IPS DF 19.7 (cell line): ENCODE data around the gene LRRTM3.

Source experiments
- DNase-seq: peaks from one replicate; pipeline ENCODE4 v3.0.0-alpha.2; 2013; ENCODE audit warnings: low read depth, low spot score

The LRRTM3 gene

DNA sequence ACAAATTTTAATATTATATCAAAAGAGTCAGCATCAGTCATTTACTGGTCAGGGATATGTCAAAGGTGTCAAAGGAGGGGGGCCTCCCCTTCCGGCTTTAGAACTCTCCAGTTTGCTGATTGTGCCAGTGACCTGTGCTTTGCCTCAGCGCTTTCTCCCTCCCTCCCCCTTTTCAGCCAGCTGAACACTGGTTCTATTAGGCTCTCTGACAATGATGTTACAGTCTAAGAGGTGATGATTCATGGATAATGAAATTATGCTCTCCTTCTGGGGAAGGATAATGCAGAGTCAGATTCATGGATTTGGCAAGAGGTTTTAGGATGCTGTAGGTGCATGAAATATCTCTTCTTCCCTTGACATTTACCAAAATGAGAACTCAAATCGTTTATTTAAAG, 6.1 kb downstream of the LRRTM3 start:
- DNase-seq = no peak

DNA sequence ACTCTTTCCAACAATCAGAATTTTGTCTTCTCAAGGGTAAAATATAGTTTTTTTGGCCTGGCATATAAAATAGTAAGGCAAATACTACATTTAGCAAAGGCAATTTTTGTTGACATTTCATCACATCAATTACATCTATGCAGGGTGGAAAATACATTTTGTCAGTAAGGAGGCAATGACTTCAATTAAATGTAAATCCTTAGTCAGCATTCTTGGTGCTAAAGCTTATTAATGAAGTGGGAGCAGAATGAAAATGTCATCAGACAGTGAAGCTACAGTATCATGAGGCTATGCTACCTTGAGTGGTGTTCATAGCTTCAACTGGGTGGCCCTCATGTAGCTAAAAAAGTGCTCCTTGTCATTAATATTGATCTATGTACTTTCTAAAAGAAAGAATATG, 8.9 kb downstream of the LRRTM3 start:
- no peak for DNase-seq

DNA sequence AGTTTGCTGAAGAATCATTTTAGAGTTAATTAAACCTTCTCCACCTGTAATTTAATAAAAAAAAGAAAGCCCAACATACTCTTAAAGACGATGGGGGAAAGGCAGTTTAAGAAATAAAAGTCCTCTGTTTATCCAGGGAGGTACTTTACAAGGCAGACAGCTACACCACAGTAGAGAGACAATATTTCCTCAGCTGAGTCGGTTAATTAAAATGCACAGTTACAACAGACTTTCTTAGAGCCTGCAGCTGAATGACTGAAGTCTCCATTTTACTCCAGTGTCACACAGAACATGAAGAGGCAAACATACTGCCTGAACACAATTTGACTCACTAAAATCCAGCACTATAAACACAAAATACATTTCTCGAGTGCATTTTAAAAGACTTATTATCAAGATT, 15.1 kb downstream of the LRRTM3 start:
- no peak for DNase-seq

DNA sequence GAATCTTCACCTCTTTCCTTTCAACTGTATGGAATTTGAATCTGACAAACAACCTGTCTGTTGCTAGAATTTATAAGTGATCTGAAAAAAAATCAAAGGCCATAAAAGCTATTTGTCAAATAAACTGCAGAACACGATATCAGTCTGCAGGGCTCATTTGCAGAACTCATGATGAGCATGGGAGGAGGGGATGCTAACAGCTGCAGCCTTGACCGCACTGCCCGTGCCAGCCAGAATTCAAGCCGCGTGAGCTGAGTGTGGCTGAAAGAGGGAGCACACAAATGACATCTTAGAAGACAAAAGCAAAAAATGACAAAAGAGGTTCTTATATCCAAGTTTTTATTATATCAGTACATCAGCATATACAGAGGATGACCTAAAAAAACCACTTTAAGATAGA, 15.7 kb downstream of the LRRTM3 start:
- DNase-seq = no peak

DNA sequence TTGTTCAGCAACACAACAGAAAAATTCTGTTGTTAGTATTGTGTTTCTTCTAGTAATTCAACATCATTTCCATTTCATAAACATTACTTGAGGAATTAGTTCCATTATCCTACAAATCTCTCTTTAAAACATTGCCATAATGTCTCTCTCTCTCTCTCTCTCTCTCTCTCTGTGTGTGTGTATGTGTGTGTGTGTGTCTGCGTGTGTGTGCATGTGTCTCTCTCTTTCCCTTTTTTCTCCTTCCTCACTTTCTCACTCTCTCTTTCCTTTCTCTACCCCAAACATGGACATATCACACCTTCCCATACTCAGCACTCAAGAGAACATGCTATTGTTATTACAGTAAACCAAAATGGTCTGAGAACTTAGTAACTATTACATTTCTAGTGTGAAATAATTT, 16.6 kb downstream of the LRRTM3 start:
- DNase-seq = no peak

DNA sequence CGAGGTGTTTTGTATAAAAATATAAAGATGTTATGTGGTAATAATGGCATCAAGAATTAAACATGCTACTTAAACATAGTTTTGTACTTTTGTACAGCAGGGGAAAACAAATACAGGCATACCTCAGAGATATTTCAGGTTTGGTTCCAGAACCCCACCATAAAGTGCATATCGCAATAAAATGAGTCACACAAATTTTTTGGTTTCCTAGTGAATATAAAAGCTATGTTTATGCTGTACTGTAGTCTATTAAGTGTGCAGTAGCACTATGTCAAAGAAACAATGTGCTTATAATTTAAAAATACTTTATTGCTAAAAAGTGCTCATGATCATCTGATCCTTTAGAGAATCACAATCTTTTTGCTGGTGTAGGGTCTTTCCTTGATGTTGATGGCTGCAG, 17.8 kb downstream of the LRRTM3 start:
- no peak for DNase-seq

DNA sequence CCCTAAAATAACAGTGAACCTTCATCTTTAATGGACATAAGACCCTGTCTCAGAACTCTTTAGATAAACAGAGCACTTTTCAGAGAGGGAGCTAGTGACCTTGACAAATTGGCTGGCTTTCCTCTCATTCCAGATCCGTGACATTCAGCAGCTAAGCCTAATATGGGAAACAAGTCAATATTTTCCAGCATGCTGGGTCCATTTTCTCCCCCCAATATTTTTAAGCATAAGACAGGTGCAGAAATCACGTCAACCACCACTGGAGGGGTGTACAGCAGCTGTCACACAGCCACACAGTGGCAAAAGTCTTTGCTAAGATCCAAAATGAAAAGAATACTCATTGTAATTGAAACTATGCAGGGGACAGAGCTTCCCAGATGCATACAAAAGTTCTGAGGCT, 26.1 kb downstream of the LRRTM3 start:
- DNase-seq = no peak

DNA sequence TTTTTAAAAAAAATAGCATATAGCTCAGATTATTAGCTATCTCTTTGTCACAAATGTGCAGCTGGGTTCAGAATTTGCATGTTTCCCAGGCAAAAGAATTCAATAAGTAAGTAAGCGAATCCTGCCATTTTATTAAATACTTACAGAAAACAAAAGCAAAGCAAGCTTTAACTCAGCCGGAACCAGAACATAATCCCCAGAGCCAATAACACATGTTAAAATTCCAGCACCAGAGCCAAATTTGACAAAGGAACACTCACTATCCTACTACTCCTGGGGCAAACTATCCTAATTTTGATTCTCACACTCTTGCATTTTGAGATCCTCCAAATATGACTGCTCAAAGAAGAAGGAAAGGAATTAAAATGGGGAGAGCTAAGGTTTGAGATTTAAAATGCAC, 32.6 kb downstream of the LRRTM3 start:
- DNase-seq = no peak

DNA sequence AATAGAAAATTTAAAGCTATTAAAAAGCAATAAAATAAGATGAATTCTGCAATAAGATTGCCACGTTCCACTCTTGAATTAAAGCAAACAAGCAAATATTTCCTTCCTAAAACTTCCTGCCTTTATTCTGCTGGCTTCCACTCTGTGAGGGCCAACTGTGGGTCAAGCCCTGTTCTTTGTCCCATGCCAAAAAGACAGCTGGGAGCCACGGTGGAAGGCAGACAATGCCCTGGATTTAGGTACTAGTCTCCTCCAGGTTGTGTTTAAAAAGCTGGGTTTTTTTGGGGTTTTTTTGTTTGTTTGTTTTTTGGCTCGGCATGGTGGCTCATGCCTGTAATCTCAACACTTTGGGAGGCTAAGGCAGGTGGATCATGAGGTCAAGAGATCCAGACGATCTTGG, 39.1 kb downstream of the LRRTM3 start:
- no peak for DNase-seq

DNA sequence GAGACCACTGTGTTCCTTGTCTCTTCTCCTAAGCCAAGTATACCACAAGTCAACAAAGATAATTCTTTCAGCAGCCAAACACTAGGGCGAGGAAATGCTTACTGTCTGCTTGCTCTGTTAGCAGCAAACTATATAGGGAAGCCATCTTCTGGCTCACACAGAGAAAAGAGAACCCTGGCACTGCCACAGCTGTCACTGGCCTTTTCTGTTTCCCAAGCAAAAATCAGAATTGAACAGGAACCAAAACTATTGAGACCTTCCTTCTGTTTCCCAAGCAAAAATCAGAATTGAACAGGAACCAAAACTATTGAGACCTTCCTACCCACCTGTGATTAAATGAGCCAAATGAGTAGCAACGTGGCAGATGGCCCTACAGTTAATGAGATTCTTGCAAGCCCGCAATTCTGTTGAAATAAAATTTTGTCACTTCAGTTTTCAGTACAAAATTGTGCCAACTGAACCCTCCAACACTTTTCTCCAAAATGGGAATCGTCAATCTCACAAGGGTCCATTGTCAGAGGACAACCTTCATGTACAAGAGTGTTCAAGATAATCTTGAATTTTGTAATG, 54.5 kb downstream of the LRRTM3 start:
- no peak for DNase-seq

DNA sequence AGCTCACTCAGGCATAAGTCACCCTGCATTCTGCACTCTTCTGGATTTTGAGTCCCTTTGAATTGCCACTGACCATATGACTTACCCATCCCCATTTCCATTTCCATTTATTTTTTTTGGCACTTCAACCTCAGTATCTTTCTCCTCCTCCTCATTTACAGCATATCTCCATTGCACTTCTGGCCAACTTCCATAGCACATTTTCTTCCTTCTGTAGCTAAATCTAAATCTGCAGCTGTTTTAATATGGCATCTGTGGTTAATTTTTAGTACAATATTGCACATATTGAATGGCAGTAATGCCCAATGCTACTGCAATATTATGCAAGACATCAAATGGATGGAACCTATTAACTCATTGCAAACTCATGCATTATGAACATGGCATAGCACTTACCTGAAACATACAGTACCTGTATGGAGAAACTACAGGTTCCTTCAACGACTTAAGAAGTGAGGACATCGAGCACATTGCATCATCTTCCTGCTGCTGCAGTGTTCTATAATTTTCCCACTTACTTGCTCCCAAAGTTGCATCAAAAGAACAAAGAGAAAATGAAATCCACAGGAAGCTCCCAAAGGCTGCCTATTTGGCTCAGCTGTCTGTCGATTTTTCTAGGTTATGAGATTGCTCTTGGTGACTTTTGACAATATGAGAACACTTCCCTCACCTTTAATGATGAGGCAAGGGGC, 55.7 kb downstream of the LRRTM3 start:
- DNase-seq = no peak

DNA sequence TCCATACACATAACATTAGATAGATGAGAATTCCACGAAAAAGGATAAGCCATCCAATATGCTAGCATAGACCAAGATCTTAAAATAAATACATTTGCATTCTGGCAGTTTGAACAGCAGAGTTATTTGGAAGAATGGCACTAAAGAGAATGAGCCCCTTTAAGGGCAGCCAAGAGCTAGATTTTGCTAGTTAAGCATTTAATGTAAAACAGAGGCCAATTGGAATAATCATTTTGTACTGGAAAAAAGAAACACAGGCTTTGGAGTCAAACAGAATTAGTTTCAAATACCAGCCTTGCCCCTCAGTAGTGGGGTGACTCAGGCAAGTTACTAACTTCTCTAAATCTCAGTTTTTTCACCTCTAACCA, 56.2 kb downstream of the LRRTM3 start:
- DNase-seq = no peak

DNA sequence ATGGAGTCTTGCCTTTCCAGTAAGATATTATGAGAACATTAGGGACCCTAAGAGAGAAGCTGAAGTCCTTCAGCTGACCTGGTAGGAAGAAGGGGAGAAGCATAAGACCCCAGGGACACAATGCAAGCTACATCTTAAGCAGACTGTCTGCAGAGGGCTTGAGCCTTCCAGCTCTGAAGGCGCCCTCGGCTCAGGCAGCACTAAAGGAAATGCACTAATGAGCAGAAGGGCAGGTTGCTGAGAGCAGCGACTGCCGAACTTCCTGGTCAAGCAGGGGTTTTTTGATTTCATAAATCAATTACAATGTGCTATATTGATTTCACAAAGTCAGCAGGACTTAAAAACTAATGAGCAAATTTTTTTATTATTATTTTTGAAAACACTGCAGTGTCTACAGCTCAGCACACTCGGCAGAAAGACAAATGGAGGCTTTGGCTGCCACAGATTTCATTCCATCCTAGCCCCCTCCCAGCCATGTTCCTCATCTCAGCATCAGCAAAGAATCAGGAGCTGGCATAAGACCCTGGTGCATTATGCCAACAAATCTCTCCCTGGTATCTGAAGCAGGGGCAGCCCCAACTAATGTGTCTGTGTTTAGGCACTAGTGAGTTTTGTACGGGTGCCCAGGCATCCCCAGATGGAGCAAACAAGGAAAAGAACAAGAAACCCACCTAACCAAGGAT, 57.1 kb downstream of the LRRTM3 start:
- no peak for DNase-seq

DNA sequence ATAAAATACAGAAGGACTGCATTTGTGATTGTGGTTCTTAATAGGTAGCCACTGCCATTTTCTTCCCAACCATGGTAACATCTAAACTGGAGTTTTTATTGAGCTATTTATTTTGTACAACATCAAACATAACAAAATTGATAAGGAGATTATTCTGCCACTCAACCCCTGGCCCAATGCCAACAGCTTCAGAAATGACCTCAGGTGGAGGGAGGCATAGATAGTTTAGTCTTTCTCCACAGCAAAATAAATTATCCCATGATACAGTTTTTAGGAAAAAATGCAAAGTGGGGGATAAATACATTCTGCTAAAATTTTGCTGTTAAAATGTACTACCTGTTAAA, 57.6 kb downstream of the LRRTM3 start:
- DNase-seq = no peak

DNA sequence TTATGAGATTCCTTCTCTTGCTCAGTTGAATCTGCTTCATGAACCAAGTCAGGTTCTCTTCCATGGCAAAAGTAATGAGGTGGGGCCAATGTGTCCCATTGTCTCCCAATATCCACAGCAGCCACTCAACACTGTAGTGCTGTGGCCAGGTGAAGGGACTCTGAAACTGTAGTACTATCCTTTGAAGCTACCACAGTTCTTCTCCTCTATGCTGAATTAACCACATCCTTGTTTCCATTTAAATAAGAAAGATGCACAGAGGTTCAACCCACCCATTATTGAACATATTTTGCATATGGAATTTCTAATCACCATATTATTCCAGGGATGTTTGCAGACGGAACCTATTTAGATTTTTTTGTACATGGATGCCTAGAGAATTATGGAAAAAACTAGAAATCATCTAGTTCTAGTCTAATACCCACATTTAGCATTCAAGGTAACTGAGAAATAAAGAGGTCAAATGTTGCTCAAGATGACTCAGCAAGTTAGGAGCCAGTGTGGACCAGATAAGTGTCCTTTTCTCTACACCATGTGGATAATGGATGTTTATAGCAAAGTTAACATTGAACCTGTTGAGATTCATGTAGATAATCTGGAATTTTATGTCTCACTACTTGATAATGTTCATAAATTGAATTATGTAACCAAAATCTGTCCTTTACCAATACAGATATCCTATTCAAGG, 64.5 kb downstream of the LRRTM3 start:
- DNase-seq = no peak

DNA sequence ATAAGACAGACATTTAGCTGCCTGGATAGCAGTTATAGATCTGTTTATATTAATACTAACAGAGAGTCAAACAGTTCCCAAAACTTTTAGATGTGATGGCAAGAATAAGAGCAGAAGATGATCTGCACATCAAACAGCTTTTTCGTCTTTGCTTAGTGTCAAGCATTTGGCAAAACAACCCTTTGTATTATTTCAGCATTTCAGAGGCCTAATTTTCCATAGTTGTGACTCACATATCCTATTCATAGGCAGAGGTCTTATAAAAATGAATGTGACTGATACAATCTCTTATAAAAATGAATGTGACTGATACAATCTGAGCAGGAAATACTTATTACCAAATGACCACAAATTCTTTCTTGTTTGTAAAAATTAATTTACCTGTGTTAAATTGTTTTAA, 71.2 kb downstream of the LRRTM3 start:
- no peak for DNase-seq

DNA sequence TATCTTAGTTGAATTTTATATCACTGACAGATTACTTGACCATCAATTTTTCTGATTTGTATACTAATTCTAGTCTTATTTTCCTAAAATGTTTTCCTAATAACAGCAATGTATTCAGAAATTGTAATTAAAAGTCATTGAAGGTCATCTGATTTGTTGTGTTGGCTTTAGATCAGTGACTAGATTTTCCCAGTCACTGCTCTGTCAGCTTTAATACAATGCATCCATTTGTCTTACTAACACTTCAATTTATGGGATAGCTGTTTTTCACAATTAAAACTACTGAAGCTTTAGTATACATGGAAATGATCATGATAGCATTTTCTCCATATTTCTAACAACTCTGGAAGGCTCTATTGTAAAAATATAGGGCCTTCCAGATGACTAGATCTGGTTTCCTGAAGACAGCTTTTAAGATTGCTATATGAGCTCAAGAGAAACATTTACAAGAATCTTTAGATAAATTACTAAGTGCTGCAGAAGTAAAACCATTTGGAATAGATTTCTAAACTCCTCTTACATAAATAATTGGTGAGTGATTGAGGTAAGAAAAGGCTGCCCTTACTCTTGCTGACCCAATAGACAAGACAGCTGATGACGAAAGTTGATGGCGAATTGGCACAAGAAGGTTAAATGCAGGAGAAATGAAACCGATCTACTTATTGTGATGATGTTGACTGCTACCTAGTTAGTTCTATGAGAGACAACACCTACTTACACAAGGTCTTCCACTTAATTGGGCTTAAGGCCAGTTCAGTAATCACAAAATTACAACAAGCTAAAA, 74.1 kb downstream of the LRRTM3 start:
- DNase-seq = no peak

DNA sequence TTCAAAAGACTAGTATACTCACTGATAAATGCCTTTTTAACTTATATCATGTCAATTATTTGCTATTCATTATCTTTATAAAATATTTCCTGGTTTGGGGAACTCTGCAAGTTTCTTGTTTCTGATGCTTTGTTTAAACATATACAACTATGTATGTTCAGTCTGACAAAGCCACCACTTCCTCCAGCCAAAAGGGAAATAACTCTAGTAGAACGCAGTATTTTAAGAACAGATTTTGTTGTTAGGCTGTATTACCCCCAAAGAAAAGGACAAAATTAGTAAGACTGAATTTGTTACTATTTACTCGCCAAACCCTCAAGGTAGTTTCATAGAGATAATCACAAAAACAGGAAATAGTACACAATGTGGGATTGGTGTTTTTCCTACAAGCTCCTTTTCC, 78.9 kb downstream of the LRRTM3 start:
- no peak for DNase-seq

DNA sequence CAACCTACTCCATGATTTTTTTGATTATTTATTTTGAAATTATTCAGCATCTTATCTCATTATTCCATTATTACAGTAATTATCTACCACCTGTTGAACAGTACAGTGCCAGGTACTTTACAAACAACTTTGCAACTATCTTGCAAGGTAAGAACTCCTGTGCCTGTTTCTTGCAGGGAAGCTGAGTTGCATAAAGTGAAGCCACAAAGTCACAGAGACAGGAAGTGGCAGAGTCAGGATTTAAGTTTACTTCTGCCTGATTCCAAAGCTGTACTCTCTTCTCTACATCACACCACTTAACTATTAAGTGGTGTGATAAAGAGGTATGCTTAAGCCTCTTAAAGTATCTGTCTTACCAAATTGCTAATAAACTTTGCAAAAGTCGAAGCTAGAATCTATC, 80.1 kb downstream of the LRRTM3 start:
- DNase-seq = no peak

DNA sequence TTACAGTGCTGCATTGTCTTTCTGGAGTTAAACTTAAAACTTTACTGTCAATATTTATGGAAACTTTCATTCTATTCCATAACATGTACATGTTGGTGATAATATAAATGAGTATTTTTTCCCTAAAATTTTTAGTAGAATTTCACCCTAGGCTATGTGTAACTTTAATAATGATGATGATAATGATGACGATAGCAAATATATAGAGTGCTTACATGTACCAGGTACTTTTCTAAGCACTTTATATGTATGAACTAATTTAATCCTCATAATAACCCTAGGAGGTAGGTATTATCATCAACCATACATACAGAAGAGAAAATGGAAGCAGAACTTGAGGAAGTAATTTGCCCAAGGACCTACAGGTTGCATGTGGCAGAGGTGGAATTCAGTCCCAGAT, 85.6 kb downstream of the LRRTM3 start:
- no peak for DNase-seq

DNA sequence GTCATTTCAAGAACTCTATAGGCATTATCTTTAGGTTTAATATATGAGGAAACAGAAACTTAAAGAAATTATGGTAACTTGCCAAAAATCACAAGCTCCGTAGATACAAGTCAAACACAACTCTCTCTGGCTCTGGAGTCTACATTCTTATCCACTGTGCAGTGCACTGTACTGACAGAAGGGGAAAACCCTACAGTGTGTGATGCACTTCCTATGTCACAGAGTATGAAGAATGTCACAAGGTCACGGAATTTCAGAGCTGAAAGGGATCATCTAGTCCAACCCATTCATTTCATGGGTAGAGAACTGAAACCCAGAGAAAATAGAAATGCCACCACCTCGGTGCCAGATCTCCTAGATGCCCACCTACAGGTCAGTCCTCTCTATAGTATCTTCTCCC, 86.1 kb downstream of the LRRTM3 start:
- no peak for DNase-seq

DNA sequence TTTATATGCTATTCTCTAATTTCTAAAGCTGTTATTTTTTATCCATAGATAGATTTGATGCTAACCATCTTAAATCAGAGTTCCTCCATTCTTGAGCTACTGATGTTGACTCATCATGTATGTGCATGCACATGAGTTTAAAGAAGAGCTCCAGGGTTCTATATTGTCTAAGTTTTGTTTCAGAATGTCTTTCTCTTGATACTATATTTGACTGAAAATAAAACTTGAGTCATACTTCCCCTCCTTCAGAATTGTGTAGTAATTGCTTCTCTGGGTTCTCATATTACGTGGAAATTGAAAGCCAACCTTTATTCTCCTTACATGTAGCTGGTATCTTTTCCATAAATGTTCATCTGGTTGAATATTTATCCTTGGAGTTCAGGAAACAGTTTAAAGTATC, 89.4 kb downstream of the LRRTM3 start:
- no peak for DNase-seq
